HepG2 (cell line): ENCODE data around the gene NR2F1-AS1. TPM values are rescaled to one million over a fixed set of nuclear protein-coding genes. Genes with fewer than 3 reads are reported as not detected.

Source experiments
- ATAC-seq: fragments of 200-7000 bp; cut with Tn5 transposase; 3 replicates; pipeline ENCODE4 v1.9.1; 2020; ENCODE audit warnings: mild to moderate bottlenecking, moderate library complexity
- BruUV-seq: library from RNA; stranded (reverse); fragments of 400-500 nt; replicated peaks from 2 replicates; lab custom pipeline; 2021; lab: Mats Ljungman, UMichigan
- CTCF ChIA-PET: fragments of 300-600 bp; formaldehyde crosslinking; extraction: SDS; loops from one replicate; lab custom pipeline; 2021; ENCODE audit warnings: low total read pairs, inconsistent platforms, low intra/inter-chr PET ratio; lab: Yijun Ruan, JAX
- POLR2A ChIA-PET: fragments of 350-600 bp; sonication (Branson Sonifier 250); formaldehyde crosslinking; loops from one replicate; lab custom pipeline; 2020; ENCODE audit warnings: antibody characterized with exemption, inconsistent platforms; lab: Yijun Ruan, JAX
- DNase-seq: peaks from one replicate; pipeline ENCODE4 v3.0.0-alpha.2; 2015; ENCODE audit warnings: low spot score
- FAIRE-seq: peaks from 3 replicates; lab custom pipeline; 2011; peaks lifted over from hg19 to GRCh38; lab: Jason Lieb, UNC
- H2AFZ ChIP-seq: one replicate; pipeline ENCODE4 v1.6.1; 2011; ENCODE audit warnings: low read length, inconsistent platforms
- H3K27ac ChIP-seq: fragments of 300-600 bp; 3 replicates; pipeline ENCODE4 v1.8.0; 2011; ENCODE audit warnings: mixed run types, mild to moderate bottlenecking, mixed read lengths, low read length, inconsistent platforms; ENCODE audit not compliant: insufficient read depth; ENCODE audit errors: extremely low read length
- H3K27me3 ChIP-seq, 2 experiments: fragments of 200-600 bp in 1 of 2; 2 replicates in 1 of 2; 3 replicates in 1 of 2; pipeline versions ENCODE4 v1.6.0 to v1.8.0; 2011; ENCODE audit warnings: low read length in 2 of 2, mild to moderate bottlenecking in 2 of 2, moderate library complexity in 2 of 2, inconsistent platforms in 1 of 2; ENCODE audit not compliant: insufficient read depth in 2 of 2, control insufficient read depth in 1 of 2
- H3K36me3 ChIP-seq, 2 experiments: fragments of 200-600 bp in 1 of 2; replicated peaks in 1 of 2; 2 replicates in 1 of 2; 3 replicates in 1 of 2; pipeline versions ENCODE4 v1.5.1 to v1.8.0; 2011; ENCODE audit warnings: low read length in 2 of 2, inconsistent platforms in 1 of 2; ENCODE audit not compliant: insufficient read depth in 2 of 2, control insufficient read depth in 1 of 2
- H3K4me1 ChIP-seq: 2 replicates; pipeline ENCODE4 v1.5.1; 2012; ENCODE audit warnings: low read length, inconsistent platforms; ENCODE audit not compliant: insufficient read depth
- H3K4me2 ChIP-seq: 2 replicates; pipeline ENCODE4 v1.6.0; 2011; ENCODE audit warnings: low read depth, low read length, inconsistent platforms
- H3K4me3 ChIP-seq, 3 experiments: fragments of 200-600 bp in 1 of 3; sonication (generic), shearing (Covaris generic) in 1 of 3; replicated peaks in 1 of 3; 2 replicates each; pipeline ENCODE4 v1.5.1; 2011 to 2016; ENCODE audit warnings: low read length in 3 of 3, inconsistent platforms in 2 of 3, low read depth in 2 of 3, mild to moderate bottlenecking in 2 of 3, control low read depth in 1 of 3, mixed read lengths in 1 of 3; ENCODE audit not compliant: insufficient read depth in 1 of 3
- H3K79me2 ChIP-seq: one replicate; pipeline ENCODE4 v1.6.1; 2011; ENCODE audit warnings: low read length, inconsistent platforms; ENCODE audit not compliant: insufficient read depth
- H3K9ac ChIP-seq: 2 replicates; pipeline ENCODE4 v1.6.0; 2011; ENCODE audit warnings: mild to moderate bottlenecking, low read depth, low read length, inconsistent platforms; ENCODE audit not compliant: insufficient read depth
- H3K9me3 ChIP-seq: 2 replicates; pipeline ENCODE4 v1.5.1; 2012; ENCODE audit warnings: mild to moderate bottlenecking, low read length
- H4K20me1 ChIP-seq: 2 replicates; pipeline ENCODE4 v1.6.0; 2011; ENCODE audit warnings: inconsistent platforms, mild to moderate bottlenecking, low read length, moderate library complexity; ENCODE audit not compliant: insufficient read depth
- STAG1 ChIP-seq: sonication (generic); formaldehyde crosslinking; IDR thresholded peaks from 2 replicates; pipeline ENCODE4 v1.4.0; 2020; ENCODE audit warnings: missing genetic modification reagents
- WGBS: methylation state at CpG from one replicate; pipeline ENCODE4 v1.1.6; 2017; ENCODE audit warnings: low lambda C conversion rate; 5-methylcytosine and 5-hydroxymethylcytosine counted together
- in situ Hi-C: cut with HindIII; loops from 2 replicates; pipeline ENCODE4 v1.10.0; 2017; ENCODE audit warnings: low pct_unique_long_range_greater_than_20kb; ENCODE audit not compliant: extremely low pct_ligation_motif_present
- intact Hi-C: fragments of 100-400 bp; cut with micrococcal nuclease; formaldehyde crosslinking; loops from one replicate; pipeline ENCODE4 v1.10.0; 2022; ENCODE audit not compliant: unreplicated experiment
- polyA plus RNA-seq, 8 experiments: library from polyadenylated mRNA; depleted of rRNA in 3 of 8; stranded (reverse) in 7 of 8; unstranded in 1 of 8; fragments of >200 nt; fragmentation: Illumina TruSeq in 4 of 8; extraction: Trizol in 4 of 8; gene quantifications; 2 replicates each; pipeline versions ENCODE4 v1.2.1 to v1.2.3, GENCODE V29; 2011 to 2016; ENCODE audit warnings: low read depth in 4 of 8, missing spikeins in 1 of 8, mixed read lengths in 1 of 8; ENCODE audit not compliant: insufficient read depth in 1 of 8
- total RNA-seq, 5 experiments: library from RNA; depleted of rRNA; stranded (reverse); fragments of >200 nt; fragmentation: Illumina TruSeq; extraction: Trizol; gene quantifications; 2 replicates each; pipeline ENCODE4 v1.2.3, GENCODE V29; 2016; ENCODE audit warnings: low read depth in 1 of 5
- TF ChIP-seq, protein P1 (sequence below): sonication (generic); formaldehyde crosslinking; IDR thresholded peaks from 2 replicates; pipeline ENCODE4 v1.4.0; 2020; ENCODE audit warnings: low read depth, mild to moderate bottlenecking, missing genetic modification reagents
- TF ChIP-seq, protein P2 (sequence below): sonication (generic); formaldehyde crosslinking; IDR thresholded peaks from 2 replicates; pipeline ENCODE4 v1.5.0; 2020; ENCODE audit warnings: mild to moderate bottlenecking, missing genetic modification reagents, moderate library complexity
- TF ChIP-seq, protein P3 (sequence below): sonication (generic); formaldehyde crosslinking; IDR thresholded peaks from 2 replicates; pipeline ENCODE4 v1.8.0; 2023; ENCODE audit warnings: mild to moderate bottlenecking, missing genetic modification reagents

NR2F1-AS1 gene
- total and polyA plus RNA-seq, 2 of the 13 experiments (the other 11 are each of a cell fraction or from before 2014, with no cell fraction given): 2.8 TPM

DNA sequence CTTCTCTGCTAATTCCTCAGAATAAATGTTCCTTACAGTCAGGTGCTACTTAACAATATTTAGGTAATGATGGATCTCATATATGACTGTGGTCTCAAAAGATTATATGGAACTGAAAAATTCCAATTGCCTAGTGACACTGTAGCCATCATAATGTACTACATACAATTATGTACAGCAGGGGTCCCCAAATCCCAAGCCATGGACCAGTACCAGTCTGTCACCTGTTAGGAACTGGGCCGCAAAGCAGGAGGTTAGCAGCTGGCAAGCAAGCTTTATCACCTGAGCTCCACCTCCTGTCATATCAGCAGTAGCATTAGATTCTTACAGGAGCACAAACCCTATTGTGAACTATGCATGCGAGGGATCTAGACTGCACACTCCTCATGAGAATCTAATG, 69.6 kb downstream of the NR2F1-AS1 start:
- FAIRE-seq (no peak), DNase-seq (peak; percentile 4), ATAC-seq (peak; percentile 63)
- 43% methylated on average over 1 of the region's 2 CpGs for WGBS
- CTCF ChIA-PET: no interaction called here
- H3K4me2 ChIP-seq: no peak overlapping the region
- no peaks in the 10 kb centered on the region for H3K79me2 ChIP-seq
- TF ChIP-seq, protein P1, sequence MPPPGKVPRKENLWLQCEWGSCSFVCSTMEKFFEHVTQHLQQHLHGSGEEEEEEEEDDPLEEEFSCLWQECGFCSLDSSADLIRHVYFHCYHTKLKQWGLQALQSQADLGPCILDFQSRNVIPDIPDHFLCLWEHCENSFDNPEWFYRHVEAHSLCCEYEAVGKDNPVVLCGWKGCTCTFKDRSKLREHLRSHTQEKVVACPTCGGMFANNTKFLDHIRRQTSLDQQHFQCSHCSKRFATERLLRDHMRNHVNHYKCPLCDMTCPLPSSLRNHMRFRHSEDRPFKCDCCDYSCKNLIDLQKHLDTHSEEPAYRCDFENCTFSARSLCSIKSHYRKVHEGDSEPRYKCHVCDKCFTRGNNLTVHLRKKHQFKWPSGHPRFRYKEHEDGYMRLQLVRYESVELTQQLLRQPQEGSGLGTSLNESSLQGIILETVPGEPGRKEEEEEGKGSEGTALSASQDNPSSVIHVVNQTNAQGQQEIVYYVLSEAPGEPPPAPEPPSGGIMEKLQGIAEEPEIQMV (CRISPR knock-in tag): no peak
- TF ChIP-seq, protein P2, sequence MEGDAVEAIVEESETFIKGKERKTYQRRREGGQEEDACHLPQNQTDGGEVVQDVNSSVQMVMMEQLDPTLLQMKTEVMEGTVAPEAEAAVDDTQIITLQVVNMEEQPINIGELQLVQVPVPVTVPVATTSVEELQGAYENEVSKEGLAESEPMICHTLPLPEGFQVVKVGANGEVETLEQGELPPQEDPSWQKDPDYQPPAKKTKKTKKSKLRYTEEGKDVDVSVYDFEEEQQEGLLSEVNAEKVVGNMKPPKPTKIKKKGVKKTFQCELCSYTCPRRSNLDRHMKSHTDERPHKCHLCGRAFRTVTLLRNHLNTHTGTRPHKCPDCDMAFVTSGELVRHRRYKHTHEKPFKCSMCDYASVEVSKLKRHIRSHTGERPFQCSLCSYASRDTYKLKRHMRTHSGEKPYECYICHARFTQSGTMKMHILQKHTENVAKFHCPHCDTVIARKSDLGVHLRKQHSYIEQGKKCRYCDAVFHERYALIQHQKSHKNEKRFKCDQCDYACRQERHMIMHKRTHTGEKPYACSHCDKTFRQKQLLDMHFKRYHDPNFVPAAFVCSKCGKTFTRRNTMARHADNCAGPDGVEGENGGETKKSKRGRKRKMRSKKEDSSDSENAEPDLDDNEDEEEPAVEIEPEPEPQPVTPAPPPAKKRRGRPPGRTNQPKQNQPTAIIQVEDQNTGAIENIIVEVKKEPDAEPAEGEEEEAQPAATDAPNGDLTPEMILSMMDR (CRISPR knock-in tag): peak; percentile 39; the same call in 1 of the 2 replicates
- peak; percentile 45 for TF ChIP-seq STAG1 (CRISPR knock-in tag)
- TF ChIP-seq, protein P3, sequence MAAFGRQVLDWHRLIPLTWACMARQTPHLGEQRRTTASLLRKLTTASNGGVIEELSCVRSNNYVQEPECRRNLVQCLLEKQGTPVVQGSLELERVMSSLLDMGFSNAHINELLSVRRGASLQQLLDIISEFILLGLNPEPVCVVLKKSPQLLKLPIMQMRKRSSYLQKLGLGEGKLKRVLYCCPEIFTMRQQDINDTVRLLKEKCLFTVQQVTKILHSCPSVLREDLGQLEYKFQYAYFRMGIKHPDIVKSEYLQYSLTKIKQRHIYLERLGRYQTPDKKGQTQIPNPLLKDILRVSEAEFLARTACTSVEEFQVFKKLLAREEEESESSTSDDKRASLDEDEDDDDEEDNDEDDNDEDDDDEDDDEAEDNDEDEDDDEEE (CRISPR knock-in tag): no peak
- H4K20me1 ChIP-seq: no peaks in the 10 kb centered on the region
- no peaks in the 10 kb centered on the region for H3K4me1 ChIP-seq
- intact Hi-C loops (no loop called here), in situ Hi-C loops (no loop called here)
- H3K27me3 ChIP-seq: no peaks in the 10 kb centered on the region
- H3K9me3 ChIP-seq: no peaks in the 10 kb centered on the region
- H3K9ac ChIP-seq: no peak overlapping the region
- H3K4me3 ChIP-seq: no peak overlapping the region
- POLR2A ChIA-PET: no interaction called here
- no peaks in the 10 kb centered on the region for H3K36me3 ChIP-seq
- H3K27ac ChIP-seq: no peak overlapping the region
- no TSS peak for BruUV-seq
- H2AFZ ChIP-seq: no peak overlapping the region
